HG03442 (cell line): Measurements from ENCODE around the gene VPS13D.
"Not testable (repeated sequence)": the region's sequence is repeated elsewhere in the genome, so short reads cannot be mapped to it uniquely, and the experiment has no call there.

Experiments used
- ATAC-seq: cut with Tn5 transposase; IDR thresholded peaks from one replicate; pipeline ENCODE4 v1.9.1; 2021; ENCODE audit warnings: mild to moderate bottlenecking, moderate library complexity; ENCODE audit not compliant: unreplicated experiment

Gene VPS13D

GRCh38 chr1:12284486-12284885 lies 54.7 kb downstream of the VPS13D start:
- no peak for ATAC-seq

- no peak for ATAC-seq
Measured at GRCh38 chr1:12285496-12286143, 55.8 kb downstream of the VPS13D start.

- ATAC-seq: no peak
Measured at GRCh38 chr1:12287869-12288268, 58.0 kb downstream of the VPS13D start.

DNA sequence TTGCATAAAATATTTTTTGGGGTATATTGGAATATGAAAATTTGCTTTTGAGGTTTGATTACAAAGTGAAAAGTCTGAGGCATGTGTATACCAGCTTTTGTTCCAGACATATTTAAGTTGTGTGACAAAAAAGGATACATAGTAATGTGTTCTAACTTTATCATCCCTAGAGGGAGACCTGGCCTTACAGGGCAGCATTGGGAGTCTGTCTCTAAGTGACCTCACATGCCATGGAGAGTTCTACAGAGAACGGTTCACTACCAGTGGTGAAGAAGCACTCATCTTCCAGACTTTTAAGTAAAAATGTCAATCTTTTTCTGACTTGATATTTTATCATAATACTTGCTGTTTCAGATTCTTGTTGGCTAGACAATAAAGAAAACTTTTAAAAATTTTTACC lies 61.0 kb downstream of the VPS13D start:
- ATAC-seq: no peak

GRCh38 chr1:12293416-12293815 lies 63.6 kb downstream of the VPS13D start:
- no peak for ATAC-seq

- no peak for ATAC-seq
Measured at GRCh38 chr1:12294076-12294475, 64.2 kb downstream of the VPS13D start.

DNA sequence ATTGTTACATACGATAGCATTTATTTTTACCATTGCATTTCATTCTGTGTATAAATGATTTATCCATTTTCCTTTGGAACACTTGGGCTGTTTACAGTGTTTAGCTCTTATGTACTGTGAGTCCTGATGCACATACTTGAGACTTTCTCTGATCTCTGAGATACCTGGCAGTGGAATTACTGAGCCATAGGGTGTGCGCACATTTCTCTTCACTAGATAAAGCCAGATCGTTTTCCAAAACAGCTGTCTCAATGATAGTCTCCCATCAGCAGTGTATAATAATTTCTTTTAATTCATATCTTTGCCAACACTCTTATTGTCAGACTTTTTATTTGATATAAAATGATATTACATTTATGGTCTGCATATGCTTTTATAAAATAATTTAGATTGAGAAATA lies 66.2 kb downstream of the VPS13D start:
- ATAC-seq: no peak

- ATAC-seq: no peak
Measured at GRCh38 chr1:12296623-12297022, 66.8 kb downstream of the VPS13D start.

DNA sequence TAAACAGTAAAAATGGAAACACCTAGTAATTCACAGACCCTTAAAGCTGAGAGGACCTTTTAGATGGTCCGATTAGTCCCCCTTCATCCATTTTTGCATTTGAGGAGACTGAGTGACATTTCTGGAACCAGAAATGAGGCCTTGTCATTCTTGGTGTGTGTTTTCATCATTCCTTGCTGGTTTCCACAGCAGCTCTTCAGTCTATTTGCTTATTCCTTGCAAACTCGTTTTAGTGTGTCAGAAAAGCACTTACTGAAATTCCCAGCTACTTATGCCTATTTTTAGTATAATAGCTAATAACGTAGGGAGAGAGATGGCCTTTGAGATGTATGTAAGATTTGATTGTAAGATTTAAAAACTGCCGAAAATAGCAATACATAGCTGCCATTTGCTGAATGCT lies 70.9 kb downstream of the VPS13D start:
- no peak for ATAC-seq

DNA sequence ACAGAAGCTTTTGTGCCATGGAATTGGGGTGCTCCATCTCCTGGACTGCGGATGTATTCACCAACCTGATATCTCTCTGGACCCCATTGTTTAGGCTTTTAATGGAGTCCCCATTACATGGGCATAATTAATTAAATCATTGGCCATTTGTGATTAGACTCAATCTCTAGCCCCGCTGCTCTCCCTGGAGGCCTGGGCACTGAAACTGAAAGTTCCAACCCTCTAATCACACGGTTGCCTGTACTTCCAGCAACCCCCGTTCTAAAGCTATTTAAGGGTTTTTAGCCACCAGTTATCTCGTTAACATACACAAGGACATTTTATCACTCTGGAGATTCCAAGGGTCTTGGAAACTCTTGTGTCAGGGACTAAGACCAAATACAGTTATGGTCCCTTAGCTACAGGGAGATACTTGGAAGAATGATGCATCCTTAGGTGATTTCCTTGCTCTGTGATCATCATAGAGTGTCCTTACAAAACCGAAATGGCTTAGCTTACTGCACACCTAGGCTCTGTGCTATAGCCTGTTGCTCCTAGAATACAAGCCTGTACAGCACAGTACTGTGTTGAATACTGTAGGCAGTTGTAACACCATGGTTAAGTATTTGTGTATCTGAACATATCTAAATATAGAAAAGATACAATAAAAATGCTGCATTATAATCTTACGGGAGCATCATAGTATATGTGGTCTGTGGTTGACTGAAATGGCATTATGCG lies 71.8 kb downstream of the VPS13D start:
- ATAC-seq: no peak

DNA sequence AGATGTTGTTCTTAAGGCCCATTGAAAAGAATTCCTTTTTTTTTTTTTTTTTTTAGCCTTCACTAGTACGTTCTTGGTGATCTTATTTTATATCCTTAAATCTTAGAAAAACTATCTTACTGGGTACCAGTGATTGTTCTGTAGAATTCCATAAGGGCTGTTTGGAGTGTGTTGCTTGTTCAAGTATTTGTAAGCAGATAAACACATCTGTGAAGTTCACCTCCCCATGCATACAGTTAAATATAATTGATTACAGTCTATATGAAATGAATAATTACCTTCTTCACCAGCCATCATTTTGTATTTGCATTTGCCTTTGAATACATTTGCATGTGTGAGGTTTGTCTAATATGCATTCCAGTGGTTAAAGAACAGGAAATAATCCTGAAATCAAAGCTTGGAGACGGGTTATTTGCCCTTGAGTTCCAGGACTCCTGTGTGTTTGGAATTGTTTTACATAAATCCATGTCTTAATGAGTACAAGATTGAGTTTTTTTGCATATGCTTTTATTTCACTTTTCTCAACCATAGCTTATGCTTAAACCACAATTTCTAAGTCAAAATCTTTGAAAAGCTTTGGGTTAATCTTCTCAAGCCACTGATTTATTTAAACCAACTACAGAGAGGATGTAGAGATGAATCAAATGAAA lies 73.1 kb downstream of the VPS13D start:
- no peak for ATAC-seq

DNA sequence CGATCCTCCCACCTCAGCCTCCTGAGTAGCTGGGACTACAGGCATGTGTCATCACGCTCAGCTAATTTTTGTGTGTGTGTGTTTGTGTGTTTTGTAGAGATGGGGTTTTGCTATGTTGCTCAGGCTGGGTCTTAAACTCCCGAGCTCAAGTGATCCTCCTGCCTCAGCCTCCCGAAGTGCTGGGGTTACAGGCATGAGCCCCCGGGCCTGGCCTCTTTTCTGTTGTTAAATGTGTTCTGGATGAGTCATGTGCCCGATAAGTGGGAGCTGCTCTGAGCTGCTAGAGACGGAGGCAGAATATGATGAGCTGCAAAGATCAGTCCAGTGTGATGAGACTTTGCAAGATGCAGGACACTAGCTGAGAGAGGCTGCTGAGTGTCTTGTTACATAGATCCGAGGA lies 75.5 kb downstream of the VPS13D start:
- ATAC-seq: no peak

DNA sequence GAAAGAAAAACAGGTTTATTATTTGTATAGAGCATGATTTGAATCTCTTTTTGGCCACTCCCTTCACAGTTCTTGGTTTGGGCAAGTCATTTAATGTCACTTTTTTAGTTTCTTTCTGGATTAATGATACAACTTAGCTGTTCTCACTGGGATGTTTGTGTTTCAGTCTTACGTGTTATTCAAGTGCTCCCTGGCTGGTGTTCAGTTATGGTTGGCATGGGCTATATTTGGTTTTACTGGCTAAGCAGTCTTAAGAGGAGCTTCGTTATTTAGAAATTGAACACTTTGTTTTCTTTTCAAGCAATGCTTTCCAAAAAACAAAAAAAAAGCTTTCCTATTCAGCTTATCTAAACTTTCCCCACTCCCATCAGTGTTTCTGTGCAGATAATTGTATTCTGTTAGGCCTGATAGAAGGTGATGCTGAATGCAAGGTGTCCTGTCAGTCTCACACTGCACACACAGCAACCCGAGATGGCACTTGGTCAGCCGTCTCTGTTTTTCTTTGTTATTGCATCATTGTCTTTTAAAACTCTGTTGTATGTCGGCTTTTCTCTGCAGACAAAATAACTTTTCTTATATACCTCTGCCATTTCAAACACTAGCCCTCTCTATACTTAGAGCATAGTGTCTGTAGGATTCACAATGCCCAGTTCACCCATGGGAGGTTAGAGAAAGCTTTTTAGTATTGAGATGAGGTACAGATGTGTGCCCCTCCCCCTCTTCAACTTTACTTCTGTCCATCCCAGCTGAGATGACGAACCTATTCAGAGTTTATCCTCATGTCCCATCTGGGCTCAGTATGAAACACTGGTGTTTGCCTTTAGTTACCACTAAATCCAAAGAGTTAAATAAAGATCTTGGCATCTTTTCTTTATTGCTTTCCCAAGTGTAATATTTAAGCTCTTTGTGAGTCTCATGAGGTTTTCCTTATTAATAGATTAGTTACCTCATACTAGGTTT lies 80.2 kb downstream of the VPS13D start:
- ATAC-seq: no peak

DNA sequence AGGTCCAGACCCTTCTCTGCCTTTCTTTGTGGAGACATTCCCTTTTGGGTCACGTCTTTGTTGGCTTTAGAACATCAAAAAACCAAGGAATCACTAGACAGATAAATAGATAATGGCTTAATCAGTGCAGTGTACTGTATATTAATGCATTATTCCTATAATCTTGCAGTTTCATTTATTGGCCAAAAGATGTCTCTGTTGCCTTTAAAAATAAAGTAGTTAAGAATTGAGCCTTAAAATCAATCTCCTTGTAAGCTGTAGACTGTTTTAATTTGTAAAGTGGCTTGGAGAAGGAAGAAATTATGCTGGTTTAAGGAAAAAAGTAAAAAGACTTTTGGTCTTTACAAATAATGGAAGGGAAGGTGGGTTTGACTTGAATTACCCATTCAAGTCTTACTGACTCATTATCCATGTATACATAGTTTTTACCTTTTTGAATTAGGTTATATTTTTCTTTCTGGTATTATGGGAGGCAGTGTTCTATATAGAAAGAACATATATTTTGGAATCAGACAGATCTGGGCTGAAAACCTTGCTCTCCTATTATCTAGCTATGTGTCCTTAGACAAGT lies 84.6 kb downstream of the VPS13D start:
- ATAC-seq: no peak

- ATAC-seq: no peak
Measured at GRCh38 chr1:12315146-12315545, 85.3 kb downstream of the VPS13D start.

DNA sequence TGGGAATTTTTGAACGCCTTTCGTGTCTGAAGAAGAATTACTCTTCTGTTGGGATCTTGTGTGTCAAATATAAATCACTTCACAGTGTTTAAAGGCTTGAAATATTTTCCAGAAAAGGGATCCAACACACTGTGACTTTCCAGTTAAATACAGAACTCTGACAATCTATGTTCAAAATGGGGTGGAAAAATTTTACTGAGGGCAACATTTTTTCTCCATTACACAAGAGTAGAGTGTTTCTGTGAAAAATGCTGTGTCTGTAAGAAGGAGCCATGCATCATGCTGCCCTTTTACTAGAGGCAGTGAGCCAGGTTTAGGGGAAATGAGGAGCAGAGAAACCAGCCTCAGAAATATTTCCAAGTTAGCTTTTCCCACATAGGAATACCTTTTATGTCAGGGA lies 86.5 kb downstream of the VPS13D start:
- no peak for ATAC-seq

- ATAC-seq: no peak
Measured at GRCh38 chr1:12320486-12320885, 90.7 kb downstream of the VPS13D start.

GRCh38 chr1:12324423-12324822 lies 94.6 kb downstream of the VPS13D start:
- no peak for ATAC-seq

GRCh38 chr1:12324973-12325372 lies 95.1 kb downstream of the VPS13D start:
- ATAC-seq: not testable (repeated sequence)

GRCh38 chr1:12326986-12327385 lies 97.2 kb downstream of the VPS13D start:
- ATAC-seq: no peak

- ATAC-seq: no peak
Measured at GRCh38 chr1:12327566-12327965, 97.7 kb downstream of the VPS13D start.
